Esophagus (tissue), 2 donors: ENCODE data around the gene PLXNA2. TPM values are rescaled to one million over a fixed set of nuclear protein-coding genes. Genes with fewer than 3 reads are reported as not detected.

Source experiments
- H3K27ac ChIP-seq, 2 donors: one replicate each; pipeline ENCODE4 v1.5.1; 2013; ENCODE audit warnings: low read depth in 2 of 2, mild to moderate bottlenecking in 2 of 2, inconsistent platforms in 1 of 2, low read length in 1 of 2, moderate library complexity in 1 of 2
- H3K27me3 ChIP-seq, 2 donors: one replicate each; pipeline ENCODE4 v1.6.1; 2013; ENCODE audit warnings: low read length in 2 of 2, control low read depth in 1 of 2, mild to moderate bottlenecking in 1 of 2; ENCODE audit not compliant: insufficient read depth in 2 of 2, control insufficient read depth in 1 of 2
- H3K36me3 ChIP-seq, 2 donors: one replicate each; pipeline ENCODE4 v1.6.1; 2013; ENCODE audit warnings: low read length in 1 of 2; ENCODE audit not compliant: control insufficient read depth in 2 of 2, insufficient read depth in 2 of 2
- H3K4me1 ChIP-seq, 2 donors: one replicate each; pipeline ENCODE4 v1.6.1; 2013; ENCODE audit warnings: low read length in 1 of 2; ENCODE audit not compliant: control insufficient read depth in 2 of 2, insufficient read depth in 2 of 2
- H3K4me3 ChIP-seq, 2 donors: one replicate each; pipeline ENCODE4 v1.5.1; 2013; ENCODE audit warnings: low read length in 2 of 2, mild to moderate bottlenecking in 2 of 2, low read depth in 1 of 2, moderate library complexity in 1 of 2
- H3K9me3 ChIP-seq, 2 donors: one replicate each; pipeline ENCODE4 v1.6.1; 2013; ENCODE audit warnings: mild to moderate bottlenecking in 2 of 2, low read depth in 1 of 2, low read length in 1 of 2, moderate library complexity in 1 of 2; ENCODE audit not compliant: control insufficient read depth in 2 of 2, insufficient read depth in 1 of 2
- WGBS, 2 donors: extraction: QIAGEN DNeasy Blood & Tissue Kit; methylation state at CpG; one replicate each; pipeline ENCODE4 v1.1.7; 2013; 5-methylcytosine and 5-hydroxymethylcytosine counted together
- polyA plus RNA-seq, 2 donors: library from polyadenylated mRNA; stranded (reverse); fragments of 200-250 nt; gene quantifications; one replicate each; pipeline ENCODE4 v1.2.3, GENCODE V29; 2013
- donor health status: healthy with polysubstance abuse.
- donor health status: Bipolar disorder and iron deficiency.

The PLXNA2 gene
- polyA plus RNA-seq, 2 donors, result 12.6 to 25.5 TPM

- Histone ChIP-seq H3K36me3 (peaks cover 0 to 15% of the 10 kb centered on the region in 2 donors), H3K4me3 (no peak overlapping the region), H3K4me1 (peaks cover 5 to 30% of the 10 kb centered on the region in 2 donors), H3K27me3 (no peaks in the 10 kb centered on the region), H3K9me3 (no peaks in the 10 kb centered on the region), H3K27ac (peak overlapping the region; percentile 80 to 84)
- WGBS, 2 donors, result 48 to 60% methylated on average over 5 of the region's 5 CpGs
These were observed 41.7 kb downstream of the PLXNA2 start for GRCh38 chr1:208202333-208202995.

- Histone ChIP-seq H3K36me3 (peaks cover 0 to 15% of the 10 kb centered on the region in 2 donors), H3K27ac (no peak overlapping the region), H3K9me3 (no peaks in the 10 kb centered on the region), H3K27me3 (no peaks in the 10 kb centered on the region), H3K4me3 (no peak overlapping the region), H3K4me1 (peaks cover 5 to 27% of the 10 kb centered on the region in 2 donors)
- WGBS, 2 donors, result 29 to 30% methylated on average over 4 of the region's 4 CpGs
These were observed 43.0 kb downstream of the PLXNA2 start for GRCh38 chr1:208201229-208201628.

- no peaks in the 10 kb centered on the region for H3K9me3 ChIP-seq
- H3K4me1 ChIP-seq, result peaks cover 5 to 21% of the 10 kb centered on the region in 2 donors
- no peak overlapping the region for H3K27ac ChIP-seq
- 93 to 96% methylated on average over 2 of the region's 2 CpGs for WGBS, 2 donors
- no peaks in the 10 kb centered on the region for H3K27me3 ChIP-seq
- no peak overlapping the region for H3K4me3 ChIP-seq
- peaks cover 3 to 9% of the 10 kb centered on the region in 2 donors for H3K36me3 ChIP-seq
These were observed 44.1 kb downstream of the PLXNA2 start for GRCh38 chr1:208200116-208200515.

- H3K27me3 ChIP-seq, result no peaks in the 10 kb centered on the region
- peaks cover 5 to 11% of the 10 kb centered on the region in 2 donors for H3K4me1 ChIP-seq
- H3K36me3 ChIP-seq, result peaks cover 3 to 9% of the 10 kb centered on the region in 2 donors
- no peaks in the 10 kb centered on the region for H3K9me3 ChIP-seq
- no peak overlapping the region for H3K27ac ChIP-seq
- no peak overlapping the region for H3K4me3 ChIP-seq
- WGBS, 2 donors, result 93 to 94% methylated on average over 8 of the region's 8 CpGs
These were observed 45.9 kb downstream of the PLXNA2 start for GRCh38 chr1:208198236-208198635.

GRCh38 chr1:208194944-208195343, 49.2 kb downstream of the PLXNA2 start:
- WGBS, 2 donors, result 84 to 85% methylated on average over 3 of the region's 3 CpGs
- Histone ChIP-seq H3K4me3 (no peak overlapping the region), H3K9me3 (no peaks in the 10 kb centered on the region), H3K27ac (no peak overlapping the region), H3K36me3 (peaks cover 3 to 23% of the 10 kb centered on the region in 2 donors), H3K4me1 (no peaks in the 10 kb centered on the region), H3K27me3 (no peaks in the 10 kb centered on the region)

GRCh38 chr1:208192995-208193394, 51.2 kb downstream of the PLXNA2 start:
- no peaks in the 10 kb centered on the region for H3K4me1 ChIP-seq
- H3K4me3 ChIP-seq, result no peak overlapping the region
- no peaks in the 10 kb centered on the region for H3K9me3 ChIP-seq
- peaks cover 3 to 15% of the 10 kb centered on the region in 2 donors for H3K36me3 ChIP-seq
- H3K27ac ChIP-seq, result no peak overlapping the region
- WGBS, 2 donors, result 78 to 82% methylated on average over 2 of the region's 2 CpGs
- H3K27me3 ChIP-seq, result no peaks in the 10 kb centered on the region

GRCh38 chr1:208190784-208191183, 53.4 kb downstream of the PLXNA2 start:
- peaks cover 3 to 14% of the 10 kb centered on the region in 2 donors for H3K36me3 ChIP-seq
- WGBS, 2 donors, result 88 to 90% methylated on average over 4 of the region's 4 CpGs

GRCh38 chr1:208189716-208190115, 54.5 kb downstream of the PLXNA2 start:
- H3K36me3 ChIP-seq, result peaks cover 0 to 14% of the 10 kb centered on the region in 2 donors
- WGBS, 2 donors, result 80 to 81% methylated on average over 4 of the region's 4 CpGs

More at GRCh38 chr1:208190784-208191183, 53.4 kb downstream of the PLXNA2 start:
- Histone ChIP-seq H3K4me3 (no peak overlapping the region), H3K4me1 (peaks cover 0 to 3% of the 10 kb centered on the region in 2 donors), H3K9me3 (no peaks in the 10 kb centered on the region), H3K27me3 (no peaks in the 10 kb centered on the region), H3K27ac (no peak overlapping the region)

GRCh38 chr1:208189183-208189582, 55.0 kb downstream of the PLXNA2 start:
- Histone ChIP-seq H3K36me3 (peaks cover 0 to 14% of the 10 kb centered on the region in 2 donors), H3K4me1 (peaks cover 0 to 9% of the 10 kb centered on the region in 2 donors), H3K9me3 (no peaks in the 10 kb centered on the region), H3K27me3 (no peaks in the 10 kb centered on the region), H3K4me3 (no peak overlapping the region), H3K27ac (no peak overlapping the region)
- 65 to 74% methylated on average over 2 of the region's 2 CpGs for WGBS, 2 donors

More at GRCh38 chr1:208189716-208190115, 54.5 kb downstream of the PLXNA2 start:
- Histone ChIP-seq H3K27me3 (no peaks in the 10 kb centered on the region), H3K9me3 (no peaks in the 10 kb centered on the region), H3K27ac (no peak overlapping the region), H3K4me3 (no peak overlapping the region), H3K4me1 (peaks cover 0 to 9% of the 10 kb centered on the region in 2 donors)

GRCh38 chr1:208188607-208189006, 55.6 kb downstream of the PLXNA2 start:
- Histone ChIP-seq H3K27me3 (no peaks in the 10 kb centered on the region), H3K9me3 (no peaks in the 10 kb centered on the region), H3K27ac (no peak overlapping the region), H3K36me3 (peaks cover 0 to 14% of the 10 kb centered on the region in 2 donors), H3K4me3 (no peak overlapping the region), H3K4me1 (peaks cover 0 to 9% of the 10 kb centered on the region in 2 donors)
- 100% methylated on average over 1 of the region's 1 CpG for WGBS, 2 donors
